Activated T-helper 9 cell treated with anti-CD3 and anti-CD28 coated beads, Interleukin-2, amount 50 U/mL, for 16 hours (primary cell): Measurements from ENCODE around the gene NACC2.

Experiments
- DNase-seq: peaks from one replicate; pipeline ENCODE4 v3.0.0-alpha.2; 2020; ENCODE audit warnings: low read depth

The NACC2 gene, protein sequence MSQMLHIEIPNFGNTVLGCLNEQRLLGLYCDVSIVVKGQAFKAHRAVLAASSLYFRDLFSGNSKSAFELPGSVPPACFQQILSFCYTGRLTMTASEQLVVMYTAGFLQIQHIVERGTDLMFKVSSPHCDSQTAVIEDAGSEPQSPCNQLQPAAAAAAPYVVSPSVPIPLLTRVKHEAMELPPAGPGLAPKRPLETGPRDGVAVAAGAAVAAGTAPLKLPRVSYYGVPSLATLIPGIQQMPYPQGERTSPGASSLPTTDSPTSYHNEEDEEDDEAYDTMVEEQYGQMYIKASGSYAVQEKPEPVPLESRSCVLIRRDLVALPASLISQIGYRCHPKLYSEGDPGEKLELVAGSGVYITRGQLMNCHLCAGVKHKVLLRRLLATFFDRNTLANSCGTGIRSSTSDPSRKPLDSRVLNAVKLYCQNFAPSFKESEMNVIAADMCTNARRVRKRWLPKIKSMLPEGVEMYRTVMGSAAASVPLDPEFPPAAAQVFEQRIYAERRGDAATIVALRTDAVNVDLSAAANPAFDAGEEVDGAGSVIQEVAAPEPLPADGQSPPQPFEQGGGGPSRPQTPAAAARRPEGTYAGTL

GRCh38 chr9:136095070-136096058, at the start of gene NACC2:
TSS of gene NACC2 (minus strand) at chr9:136095289. CDS start at chr9:136050521, 44,768 bp downstream.
- no peak for DNase-seq

GRCh38 chr9:136144450-136144849, 49.4 kb upstream of the NACC2 start:
- no peak for DNase-seq

GRCh38 chr9:136143215-136144001, 48.3 kb upstream of the NACC2 start:
- DNase-seq, result no peak

- DNase-seq, result no peak
These were observed 47.7 kb upstream of the NACC2 start for GRCh38 chr9:136142859-136143214.

GRCh38 chr9:136142414-136142796, 47.3 kb upstream of the NACC2 start:
- no peak for DNase-seq

DNA sequence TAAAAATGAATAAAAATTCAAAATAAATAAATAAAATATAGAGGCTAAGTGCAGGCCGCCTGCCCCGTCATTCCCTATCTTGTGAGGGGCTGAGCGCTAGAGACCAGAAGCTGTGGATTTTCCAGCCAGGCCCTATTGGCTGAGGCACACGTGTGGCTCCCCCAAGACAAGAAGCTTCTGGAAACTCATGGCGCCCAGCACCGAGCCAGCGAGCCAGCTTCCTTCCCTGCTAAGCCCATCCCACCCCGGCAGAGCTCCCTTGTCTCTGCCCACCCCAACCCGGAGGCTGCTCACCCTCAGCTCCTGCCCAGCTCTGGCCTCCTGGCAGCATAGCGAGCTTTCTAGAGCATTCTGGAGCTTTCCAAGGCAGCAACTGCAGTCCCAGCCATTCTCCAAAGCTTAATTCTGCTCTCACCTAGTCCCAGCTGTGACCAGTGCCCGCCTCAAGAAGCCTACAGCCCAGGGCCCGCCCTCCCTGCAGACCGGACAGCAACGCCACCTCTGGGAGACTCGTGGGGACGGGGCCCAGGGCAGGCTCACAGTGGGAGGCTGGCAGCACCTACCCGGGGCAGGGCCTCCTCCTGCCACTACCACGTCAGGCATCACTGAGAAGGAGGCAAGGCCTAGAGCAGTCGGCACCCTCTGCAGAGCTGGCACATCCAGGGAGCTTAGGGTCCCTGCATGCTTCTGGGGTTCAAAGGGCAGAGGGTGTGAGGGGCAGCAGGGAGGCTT, 46.8 kb upstream of the NACC2 start:
- DNase-seq, result no peak

DNA sequence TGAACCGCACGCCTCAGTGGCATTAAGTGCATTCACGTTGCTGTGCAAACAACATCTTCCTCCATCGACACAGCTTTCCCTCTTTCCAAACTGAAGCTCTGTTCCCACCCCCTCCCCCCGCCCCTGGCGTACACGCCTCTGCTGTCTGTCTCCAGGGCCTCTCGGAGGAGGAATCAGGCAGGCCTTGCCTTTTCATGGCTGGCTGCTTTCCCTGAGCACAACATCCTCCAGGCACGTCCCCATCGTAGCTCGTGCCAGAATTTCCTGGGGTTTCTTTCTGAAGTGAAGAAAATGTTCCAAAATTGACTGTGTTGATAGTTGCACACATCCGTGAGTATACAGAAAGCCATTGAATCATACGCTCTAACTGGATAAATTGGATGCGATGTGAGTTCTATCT, 45.9 kb upstream of the NACC2 start:
- DNase-seq, result no peak

DNA sequence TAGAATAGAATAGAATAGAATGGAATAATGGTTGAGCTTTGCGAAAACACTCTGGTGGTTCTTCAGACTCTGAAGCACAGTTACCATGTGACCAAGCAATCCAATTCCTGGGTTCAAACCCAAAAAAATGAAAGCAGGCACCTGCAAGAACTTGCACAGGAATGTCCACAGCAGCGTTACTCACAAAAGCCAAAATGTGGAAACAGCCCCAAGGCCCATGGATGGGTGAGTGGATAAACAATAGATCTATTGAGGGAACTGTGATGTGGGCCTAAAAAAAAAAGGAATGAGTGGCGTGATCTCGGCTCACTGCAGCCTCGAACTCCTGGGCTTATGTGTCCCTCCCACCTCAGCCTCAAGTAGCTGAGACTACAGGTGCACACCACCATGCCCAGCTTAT, 45.0 kb upstream of the NACC2 start:
- DNase-seq, result no peak

GRCh38 chr9:136138566-136138965, 43.5 kb upstream of the NACC2 start:
- no peak for DNase-seq

GRCh38 chr9:136137321-136138265, 42.5 kb upstream of the NACC2 start:
- no peak for DNase-seq

DNA sequence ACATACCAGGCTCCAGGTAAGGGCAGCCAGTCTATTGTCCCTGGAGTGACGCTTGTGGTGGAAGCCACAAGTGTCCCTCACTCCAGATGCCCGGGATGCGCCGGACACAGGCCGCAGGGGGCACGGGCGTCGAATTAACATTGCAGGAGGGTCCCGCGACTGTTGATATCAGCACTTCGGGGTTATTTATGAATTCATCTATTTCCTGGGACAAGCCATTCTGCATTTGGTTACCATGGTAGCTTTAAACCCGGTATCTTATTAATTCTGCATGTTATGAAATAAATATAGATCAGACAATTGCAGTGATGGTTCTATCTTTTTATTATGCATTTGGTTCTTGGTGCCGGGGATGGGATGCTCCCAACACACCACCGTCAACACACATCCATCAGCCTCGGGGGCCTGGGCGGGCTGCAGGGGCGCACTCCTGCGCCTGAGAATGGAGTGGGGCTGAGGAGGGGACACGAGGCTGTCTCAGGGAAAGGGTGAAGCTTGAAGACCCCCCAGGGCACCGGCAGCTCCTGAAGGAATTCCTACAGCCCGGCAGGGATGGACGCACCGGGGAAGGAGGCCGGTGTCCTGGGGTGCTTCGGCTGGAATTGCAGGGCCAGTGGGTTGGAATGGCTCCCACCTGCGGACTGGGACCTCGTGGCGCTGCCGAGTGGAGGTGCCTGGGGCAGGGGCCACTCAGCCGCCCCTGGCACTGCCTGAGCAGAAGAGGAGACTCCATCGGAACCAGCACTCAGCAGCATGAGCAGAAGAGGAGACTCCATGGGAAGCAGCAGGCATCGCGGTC, 41.2 kb upstream of the NACC2 start:
- DNase-seq, result no peak

- DNase-seq, result no peak
These were observed 40.4 kb upstream of the NACC2 start for GRCh38 chr9:136135326-136136126.

DNA sequence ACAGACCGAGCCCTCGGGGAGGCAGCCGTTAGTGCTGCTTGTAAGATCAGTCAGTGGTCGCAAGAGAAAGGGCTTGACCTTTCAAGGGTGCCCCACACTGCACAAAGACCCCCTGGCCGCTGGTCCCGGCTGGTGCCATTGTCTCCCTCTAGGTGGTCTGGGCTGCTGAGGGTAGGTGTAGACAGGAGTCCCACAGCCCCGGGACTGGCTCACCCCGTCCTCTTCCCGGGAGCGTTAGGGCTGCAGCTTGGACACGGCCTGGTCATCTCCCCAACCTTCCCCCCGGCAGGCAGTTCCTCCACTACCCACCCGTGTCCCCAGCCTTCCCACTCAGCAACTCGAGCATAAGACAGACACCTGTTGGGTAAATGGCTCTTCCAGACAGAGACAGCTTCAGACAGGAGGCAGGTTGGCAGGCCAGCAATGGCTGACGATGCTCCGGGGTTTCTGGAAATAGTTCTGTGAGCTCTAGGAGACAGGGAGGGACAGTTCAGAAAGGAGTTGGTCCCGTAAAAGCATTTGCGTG, 38.9 kb upstream of the NACC2 start:
- DNase-seq, result no peak

GRCh38 chr9:136133191-136133958, 38.3 kb upstream of the NACC2 start:
- no peak for DNase-seq

GRCh38 chr9:136132512-136133050, 37.5 kb upstream of the NACC2 start:
- DNase-seq, result no peak

DNA sequence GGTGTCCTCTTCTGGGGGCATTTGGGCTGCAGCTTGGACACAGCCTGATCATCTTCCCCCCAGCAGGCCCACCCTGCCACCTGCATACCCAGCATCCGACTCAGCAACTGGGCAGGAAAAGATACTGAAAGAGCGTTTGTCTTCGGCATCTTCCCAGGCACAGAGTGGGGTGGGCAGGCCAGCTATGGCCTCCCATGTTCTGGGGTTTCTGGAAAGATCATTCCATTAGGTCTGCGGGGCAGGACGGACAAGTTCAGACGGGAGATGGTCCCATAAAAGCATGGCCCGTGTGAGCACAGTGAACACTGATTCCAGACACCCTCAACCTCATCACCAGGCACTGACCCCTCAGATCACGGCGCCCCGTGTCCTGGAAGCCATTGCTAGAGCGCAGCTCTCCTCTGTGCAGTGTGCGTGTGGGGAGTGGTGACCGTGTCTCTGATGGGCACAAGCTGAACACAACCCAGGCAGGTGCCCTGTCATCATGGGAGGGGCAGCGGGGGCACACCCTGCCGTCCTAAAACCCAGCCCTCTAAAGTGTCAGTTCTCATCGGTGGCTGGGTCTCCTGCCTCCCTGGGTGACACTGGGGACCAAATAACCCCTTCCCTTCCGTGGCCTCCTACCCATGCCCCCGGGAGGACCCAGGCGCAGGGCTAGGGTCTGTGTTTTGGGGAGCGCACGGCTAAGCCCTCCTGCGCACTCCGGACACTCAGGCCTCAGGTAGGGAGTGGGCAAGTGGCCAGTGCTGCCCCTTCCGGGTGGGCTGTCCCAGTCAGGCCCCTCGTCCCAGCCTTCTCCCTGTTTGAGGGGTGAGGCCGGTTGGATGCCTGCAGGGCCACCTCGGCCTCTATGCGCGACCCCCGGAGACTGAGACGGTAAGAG, 36.8 kb upstream of the NACC2 start:
- DNase-seq, result no peak
